GM12878 (cell line): Measurements from ENCODE around the gene ASTL. TPM values are rescaled to one million over a fixed set of nuclear protein-coding genes. Genes with fewer than 3 reads are reported as not detected.
A peak's percentile ranks its signal among the peaks of the same experiment; 100 is the strongest.

Experiments
- BHLHE40 ChIP-seq, 2 experiments: fragments of 450-650 bp in 1 of 2; IDR thresholded peaks; 2 replicates each; pipeline ENCODE4 v1.6.1; 2011 to 2017; ENCODE audit warnings: low read depth in 2 of 2, borderline replicate concordance in 1 of 2, improper control_type of control experiment in 1 of 2, low read length in 1 of 2, mild to moderate bottlenecking in 1 of 2
- CBFB ChIP-seq: IDR thresholded peaks from 2 replicates; pipeline ENCODE4 v1.6.1; 2016; ENCODE audit warnings: antibody characterized with exemption, low read depth
- HDAC6 ChIP-seq: fragments of 200-600 bp; sonication (generic); IDR thresholded peaks from one replicate; pipeline ENCODE4 v1.8.0; 2017; ENCODE audit warnings: antibody characterized with exemption; ENCODE audit not compliant: unreplicated experiment
- KAT2A ChIP-seq: conservative IDR thresholded peaks from 2 replicates; pipeline ENCODE4 v1.6.1; 2011; ENCODE audit warnings: low read depth, low read length; ENCODE audit not compliant: control insufficient read depth
- KLF5 ChIP-seq: fragments of 450-650 bp; IDR thresholded peaks from 2 replicates; pipeline ENCODE4 v1.6.1; 2014; ENCODE audit warnings: mild to moderate bottlenecking; ENCODE audit not compliant: partially characterized antibody
- NFYA ChIP-seq: IDR thresholded peaks from 2 replicates; pipeline ENCODE4 v1.6.1; 2011; ENCODE audit warnings: low read depth, mild to moderate bottlenecking, low read length, improper control_type of control experiment, borderline replicate concordance
- NR2C2 ChIP-seq: IDR thresholded peaks from 2 replicates; pipeline ENCODE4 v1.6.1; 2011; ENCODE audit warnings: borderline replicate concordance, low read depth; ENCODE audit not compliant: control insufficient read depth, insufficient read length
- POLR2AphosphoS5 ChIP-seq: IDR thresholded peaks from 2 replicates; pipeline ENCODE4 v1.6.1; 2011; ENCODE audit warnings: mild to moderate bottlenecking, low read length, inconsistent platforms
- RAD21 ChIP-seq: IDR thresholded peaks from 2 replicates; pipeline ENCODE4 v1.6.1; 2011; ENCODE audit warnings: mild to moderate bottlenecking, low read depth, low read length, moderate library complexity; ENCODE audit not compliant: insufficient read depth
- RBBP5 ChIP-seq: fragments of 200-600 bp; sonication (generic); conservative IDR thresholded peaks from 2 replicates; pipeline ENCODE4 v1.6.1; 2016
- RFX5 ChIP-seq: IDR thresholded peaks from 2 replicates; pipeline ENCODE4 v1.6.1; 2011; ENCODE audit warnings: low read depth, low read length, improper control_type of control experiment
- SIX5 ChIP-seq: IDR thresholded peaks from 2 replicates; pipeline ENCODE4 v1.6.1; 2011; ENCODE audit warnings: mild to moderate bottlenecking, low read depth, low read length, moderate library complexity; ENCODE audit not compliant: severe bottlenecking
- SMC3 ChIP-seq: IDR thresholded peaks from 2 replicates; pipeline ENCODE4 v1.6.1; 2011; ENCODE audit warnings: low read length, improper control_type of control experiment, borderline replicate concordance
- TARDBP ChIP-seq: IDR thresholded peaks from 2 replicates; pipeline ENCODE4 v1.6.1; 2016; ENCODE audit warnings: borderline replicate concordance
- ZNF217 ChIP-seq: fragments of 450-650 bp; IDR thresholded peaks from 2 replicates; pipeline ENCODE4 v1.6.1; 2017; ENCODE audit warnings: antibody characterized with exemption, mild to moderate bottlenecking
- polyA plus RNA-seq, 11 experiments: library from polyadenylated mRNA; depleted of rRNA in 4 of 11; unstranded in 6 of 11; stranded (reverse) in 5 of 11; fragments of >200 nt; fragmentation: Nextera tagmentation in 4 of 11; fragmentation: Illumina TruSeq in 1 of 11; extraction: Ambion mirVana in 4 of 11; extraction: Trizol in 1 of 11; gene quantifications; 1 replicate in 1 of 11; 2 replicates in 10 of 11; pipeline versions ENCODE4 v1.2.1 to v1.2.3, GENCODE V29; 2011 to 2016; ENCODE audit warnings: inconsistent platforms in 2 of 11, missing spikeins in 2 of 11, low read depth in 1 of 11
- total RNA-seq, 4 experiments: library from RNA; depleted of rRNA in 3 of 4; stranded (reverse); fragments of >200 nt in 3 of 4; fragmentation: Illumina TruSeq in 1 of 4; extraction: Trizol in 1 of 4; gene quantifications; 2 replicates each; pipeline versions ENCODE4 v1.2.1 to v1.2.3, GENCODE V29; 2013 to 2021
- TF ChIP-seq, protein P1 (sequence below): fragments of 450-650 bp; IDR thresholded peaks from 2 replicates; pipeline ENCODE4 v1.6.1; 2014; ENCODE audit warnings: mild to moderate bottlenecking
- TF ChIP-seq, protein P2 (sequence below): fragments of 450-650 bp; conservative IDR thresholded peaks from 2 replicates; pipeline ENCODE4 v1.6.1; 2017; ENCODE audit warnings: mild to moderate bottlenecking, moderate library complexity
- TF ChIP-seq, protein P3 (sequence below): fragments of 150-350 bp; IDR thresholded peaks from 2 replicates; pipeline ENCODE4 v1.6.1; 2014; ENCODE audit warnings: mild to moderate bottlenecking, low read depth, low read length
- TF ChIP-seq, protein P4 (sequence below): fragments of 450-650 bp; IDR thresholded peaks from 2 replicates; pipeline ENCODE4 v1.6.1; 2017; ENCODE audit warnings: mild to moderate bottlenecking, moderate library complexity
- TF ChIP-seq, protein P5 (sequence below): IDR thresholded peaks from 2 replicates; pipeline ENCODE4 v1.6.1; 2011; ENCODE audit warnings: low read depth, low read length, improper control_type of control experiment, borderline replicate concordance

Gene ASTL
- total and polyA plus RNA-seq, 10 of the 15 experiments (the other 5 are each of a cell fraction or from before 2014, with no cell fraction given): 0.18 to 1.0 (median 0.38) TPM; not detected in 4

DNA sequence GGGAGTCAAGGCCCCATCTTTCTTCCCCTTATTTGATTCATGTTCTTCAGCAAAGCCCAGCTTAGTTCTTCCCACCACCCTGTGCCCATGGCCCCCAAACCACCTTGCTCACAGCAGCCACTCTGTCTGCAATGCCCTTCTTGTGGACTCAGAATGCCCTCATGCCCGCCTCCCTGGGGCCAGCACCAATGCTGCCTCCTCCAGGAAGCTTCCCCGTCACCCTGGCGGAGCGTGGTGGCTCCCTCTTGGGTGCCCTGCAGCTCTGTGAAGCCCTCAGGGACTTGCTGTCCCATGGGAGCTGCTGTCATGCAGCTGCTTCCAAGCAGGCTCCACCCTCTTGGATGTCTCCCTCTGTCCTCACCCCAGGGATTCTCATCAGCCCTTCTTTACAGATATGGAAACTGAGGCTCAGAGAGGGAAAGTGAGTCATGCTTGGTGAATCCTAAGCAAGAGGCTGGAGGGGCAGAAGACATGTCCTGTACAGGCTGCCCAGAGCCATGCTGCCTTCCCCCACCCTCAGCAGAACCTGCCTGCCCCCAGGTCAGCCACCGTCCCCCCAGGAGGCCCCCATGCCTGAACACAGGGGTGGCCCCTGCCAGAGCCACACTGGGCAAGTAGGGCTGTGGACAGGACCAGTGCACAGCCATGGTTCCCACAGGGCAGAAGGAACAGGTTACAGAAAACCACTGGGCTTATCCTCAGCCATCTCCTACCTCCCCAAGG, 18.8 kb upstream of the ASTL start (continued):
- TF ChIP-seq, protein P1, sequence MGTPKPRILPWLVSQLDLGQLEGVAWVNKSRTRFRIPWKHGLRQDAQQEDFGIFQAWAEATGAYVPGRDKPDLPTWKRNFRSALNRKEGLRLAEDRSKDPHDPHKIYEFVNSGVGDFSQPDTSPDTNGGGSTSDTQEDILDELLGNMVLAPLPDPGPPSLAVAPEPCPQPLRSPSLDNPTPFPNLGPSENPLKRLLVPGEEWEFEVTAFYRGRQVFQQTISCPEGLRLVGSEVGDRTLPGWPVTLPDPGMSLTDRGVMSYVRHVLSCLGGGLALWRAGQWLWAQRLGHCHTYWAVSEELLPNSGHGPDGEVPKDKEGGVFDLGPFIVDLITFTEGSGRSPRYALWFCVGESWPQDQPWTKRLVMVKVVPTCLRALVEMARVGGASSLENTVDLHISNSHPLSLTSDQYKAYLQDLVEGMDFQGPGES: no peak
- TF ChIP-seq, protein P2, sequence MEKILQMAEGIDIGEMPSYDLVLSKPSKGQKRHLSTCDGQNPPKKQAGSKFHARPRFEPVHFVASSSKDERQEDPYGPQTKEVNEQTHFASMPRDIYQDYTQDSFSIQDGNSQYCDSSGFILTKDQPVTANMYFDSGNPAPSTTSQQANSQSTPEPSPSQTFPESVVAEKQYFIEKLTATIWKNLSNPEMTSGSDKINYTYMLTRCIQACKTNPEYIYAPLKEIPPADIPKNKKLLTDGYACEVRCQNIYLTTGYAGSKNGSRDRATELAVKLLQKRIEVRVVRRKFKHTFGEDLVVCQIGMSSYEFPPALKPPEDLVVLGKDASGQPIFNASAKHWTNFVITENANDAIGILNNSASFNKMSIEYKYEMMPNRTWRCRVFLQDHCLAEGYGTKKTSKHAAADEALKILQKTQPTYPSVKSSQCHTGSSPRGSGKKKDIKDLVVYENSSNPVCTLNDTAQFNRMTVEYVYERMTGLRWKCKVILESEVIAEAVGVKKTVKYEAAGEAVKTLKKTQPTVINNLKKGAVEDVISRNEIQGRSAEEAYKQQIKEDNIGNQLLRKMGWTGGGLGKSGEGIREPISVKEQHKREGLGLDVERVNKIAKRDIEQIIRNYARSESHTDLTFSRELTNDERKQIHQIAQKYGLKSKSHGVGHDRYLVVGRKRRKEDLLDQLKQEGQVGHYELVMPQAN: no peak
- TF ChIP-seq HDAC6: no peak
- no peak for TF ChIP-seq NFYA
- TF ChIP-seq NR2C2: no peak
- no peak for TF ChIP-seq RAD21
- TF ChIP-seq BHLHE40 (IDR thresholded peaks at IDR 0.05; ENCODE audit: borderline replicate concordance in 1 of 2, low read depth in 2 of 2, low read length in 1 of 2): peak; percentile 42 to 53; a peak in 2 of 4 replicates
- no peak for TF ChIP-seq TARDBP
- TF ChIP-seq, protein P3, sequence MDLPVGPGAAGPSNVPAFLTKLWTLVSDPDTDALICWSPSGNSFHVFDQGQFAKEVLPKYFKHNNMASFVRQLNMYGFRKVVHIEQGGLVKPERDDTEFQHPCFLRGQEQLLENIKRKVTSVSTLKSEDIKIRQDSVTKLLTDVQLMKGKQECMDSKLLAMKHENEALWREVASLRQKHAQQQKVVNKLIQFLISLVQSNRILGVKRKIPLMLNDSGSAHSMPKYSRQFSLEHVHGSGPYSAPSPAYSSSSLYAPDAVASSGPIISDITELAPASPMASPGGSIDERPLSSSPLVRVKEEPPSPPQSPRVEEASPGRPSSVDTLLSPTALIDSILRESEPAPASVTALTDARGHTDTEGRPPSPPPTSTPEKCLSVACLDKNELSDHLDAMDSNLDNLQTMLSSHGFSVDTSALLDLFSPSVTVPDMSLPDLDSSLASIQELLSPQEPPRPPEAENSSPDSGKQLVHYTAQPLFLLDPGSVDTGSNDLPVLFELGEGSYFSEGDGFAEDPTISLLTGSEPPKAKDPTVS: no peak
- TF ChIP-seq ZNF217: no peak
- no peak for TF ChIP-seq CBFB
- TF ChIP-seq KLF5: peak; percentile 27
- no peak; the same call in 1 of the 2 replicates for TF ChIP-seq SMC3
- no peak for TF ChIP-seq RBBP5
- TF ChIP-seq, protein P4, sequence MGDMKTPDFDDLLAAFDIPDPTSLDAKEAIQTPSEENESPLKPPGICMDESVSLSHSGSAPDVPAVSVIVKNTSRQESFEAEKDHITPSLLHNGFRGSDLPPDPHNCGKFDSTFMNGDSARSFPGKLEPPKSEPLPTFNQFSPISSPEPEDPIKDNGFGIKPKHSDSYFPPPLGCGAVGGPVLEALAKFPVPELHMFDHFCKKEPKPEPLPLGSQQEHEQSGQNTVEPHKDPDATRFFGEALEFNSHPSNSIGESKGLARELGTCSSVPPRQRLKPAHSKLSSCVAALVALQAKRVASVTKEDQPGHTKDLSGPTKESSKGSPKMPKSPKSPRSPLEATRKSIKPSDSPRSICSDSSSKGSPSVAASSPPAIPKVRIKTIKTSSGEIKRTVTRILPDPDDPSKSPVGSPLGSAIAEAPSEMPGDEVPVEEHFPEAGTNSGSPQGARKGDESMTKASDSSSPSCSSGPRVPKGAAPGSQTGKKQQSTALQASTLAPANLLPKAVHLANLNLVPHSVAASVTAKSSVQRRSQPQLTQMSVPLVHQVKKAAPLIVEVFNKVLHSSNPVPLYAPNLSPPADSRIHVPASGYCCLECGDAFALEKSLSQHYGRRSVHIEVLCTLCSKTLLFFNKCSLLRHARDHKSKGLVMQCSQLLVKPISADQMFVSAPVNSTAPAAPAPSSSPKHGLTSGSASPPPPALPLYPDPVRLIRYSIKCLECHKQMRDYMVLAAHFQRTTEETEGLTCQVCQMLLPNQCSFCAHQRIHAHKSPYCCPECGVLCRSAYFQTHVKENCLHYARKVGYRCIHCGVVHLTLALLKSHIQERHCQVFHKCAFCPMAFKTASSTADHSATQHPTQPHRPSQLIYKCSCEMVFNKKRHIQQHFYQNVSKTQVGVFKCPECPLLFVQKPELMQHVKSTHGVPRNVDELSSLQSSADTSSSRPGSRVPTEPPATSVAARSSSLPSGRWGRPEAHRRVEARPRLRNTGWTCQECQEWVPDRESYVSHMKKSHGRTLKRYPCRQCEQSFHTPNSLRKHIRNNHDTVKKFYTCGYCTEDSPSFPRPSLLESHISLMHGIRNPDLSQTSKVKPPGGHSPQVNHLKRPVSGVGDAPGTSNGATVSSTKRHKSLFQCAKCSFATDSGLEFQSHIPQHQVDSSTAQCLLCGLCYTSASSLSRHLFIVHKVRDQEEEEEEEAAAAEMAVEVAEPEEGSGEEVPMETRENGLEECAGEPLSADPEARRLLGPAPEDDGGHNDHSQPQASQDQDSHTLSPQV: no peak; the same call in 1 of the 2 replicates
- no peak for TF ChIP-seq RFX5
- no peak for TF ChIP-seq SIX5
- TF ChIP-seq, protein P5, sequence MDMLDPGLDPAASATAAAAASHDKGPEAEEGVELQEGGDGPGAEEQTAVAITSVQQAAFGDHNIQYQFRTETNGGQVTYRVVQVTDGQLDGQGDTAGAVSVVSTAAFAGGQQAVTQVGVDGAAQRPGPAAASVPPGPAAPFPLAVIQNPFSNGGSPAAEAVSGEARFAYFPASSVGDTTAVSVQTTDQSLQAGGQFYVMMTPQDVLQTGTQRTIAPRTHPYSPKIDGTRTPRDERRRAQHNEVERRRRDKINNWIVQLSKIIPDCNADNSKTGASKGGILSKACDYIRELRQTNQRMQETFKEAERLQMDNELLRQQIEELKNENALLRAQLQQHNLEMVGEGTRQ: no peak
- TF ChIP-seq POLR2AphosphoS5: no peak
- no peak for TF ChIP-seq KAT2A
